ENCODE data around the gene AGAP3.

AGAP3 gene

GRCh38 chr7:151188252-151188542 lies 101.9 kb downstream of the AGAP3 start:
- no peak for ATAC-seq
- H3K4me1 Mint-ChIP-seq = peaks cover 11% of the 10 kb centered on the region
- no peak for DNase-seq (ENCODE audit: low spot score in 2 of 2)
- H3K9me3 Mint-ChIP-seq = no peaks in the 10 kb centered on the region
- no peaks in the 10 kb centered on the region for H3K36me3 Mint-ChIP-seq
- H3K4me3 Mint-ChIP-seq = no peak overlapping the region
- peak overlapping the region; percentile 36 for H3K27ac Mint-ChIP-seq

DNA sequence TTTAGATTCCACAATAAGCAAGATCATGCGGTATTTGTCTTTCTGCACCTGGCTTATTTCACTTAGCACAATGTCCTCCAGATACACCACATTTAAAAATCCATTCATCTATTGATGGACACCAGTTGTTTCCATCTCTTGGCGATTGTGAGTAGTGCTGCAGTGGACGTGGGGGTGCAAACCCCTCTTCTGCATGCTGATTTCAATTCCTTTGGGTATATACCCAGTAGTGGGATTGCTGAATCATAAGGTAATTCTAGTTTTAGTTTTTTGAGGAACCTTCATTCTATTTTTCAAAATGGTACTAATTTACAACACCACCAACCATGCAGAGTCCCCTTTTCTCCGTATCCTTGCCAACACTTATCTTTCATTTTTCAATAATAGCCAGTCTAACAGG lies 102.8 kb downstream of the AGAP3 start:
- Mint-ChIP-seq H3K4me1 (peaks cover 12% of the 10 kb centered on the region), H3K27ac (no peak overlapping the region), H3K36me3 (no peaks in the 10 kb centered on the region), H3K4me3 (no peak overlapping the region), H3K9me3 (no peaks in the 10 kb centered on the region)
- ATAC-seq (no peak), DNase-seq (ENCODE audit: low spot score in 2 of 2) (no peak)

DNA sequence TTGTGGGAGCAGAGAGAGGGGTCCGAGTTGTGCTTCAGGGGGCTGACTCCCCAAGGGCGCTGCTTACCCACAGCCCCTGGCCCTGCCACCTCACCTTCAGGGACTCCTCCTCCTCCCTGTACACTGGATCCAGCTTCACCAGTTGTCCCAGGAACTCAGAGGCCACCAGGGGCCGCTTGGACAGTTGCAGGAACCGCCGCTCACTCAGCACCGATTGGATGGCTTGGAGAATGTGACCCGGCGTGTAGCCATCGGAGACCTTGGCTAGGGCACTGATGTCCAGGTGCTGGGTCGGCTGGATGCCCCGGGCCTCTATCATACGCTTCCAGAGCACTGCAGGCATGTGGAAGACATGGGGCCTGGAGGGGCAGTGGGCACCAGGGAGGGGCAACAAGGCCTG lies 105.3 kb downstream of the AGAP3 start:
- peaks cover 23% of the 10 kb centered on the region for H3K4me1 Mint-ChIP-seq
- no peaks in the 10 kb centered on the region for H3K9me3 Mint-ChIP-seq
- H3K36me3 Mint-ChIP-seq = no peaks in the 10 kb centered on the region
- no peak for ATAC-seq
- no peak overlapping the region for H3K4me3 Mint-ChIP-seq
- DNase-seq (ENCODE audit: low spot score in 2 of 2) = no peak
- H3K27ac Mint-ChIP-seq = no peak overlapping the region

DNA sequence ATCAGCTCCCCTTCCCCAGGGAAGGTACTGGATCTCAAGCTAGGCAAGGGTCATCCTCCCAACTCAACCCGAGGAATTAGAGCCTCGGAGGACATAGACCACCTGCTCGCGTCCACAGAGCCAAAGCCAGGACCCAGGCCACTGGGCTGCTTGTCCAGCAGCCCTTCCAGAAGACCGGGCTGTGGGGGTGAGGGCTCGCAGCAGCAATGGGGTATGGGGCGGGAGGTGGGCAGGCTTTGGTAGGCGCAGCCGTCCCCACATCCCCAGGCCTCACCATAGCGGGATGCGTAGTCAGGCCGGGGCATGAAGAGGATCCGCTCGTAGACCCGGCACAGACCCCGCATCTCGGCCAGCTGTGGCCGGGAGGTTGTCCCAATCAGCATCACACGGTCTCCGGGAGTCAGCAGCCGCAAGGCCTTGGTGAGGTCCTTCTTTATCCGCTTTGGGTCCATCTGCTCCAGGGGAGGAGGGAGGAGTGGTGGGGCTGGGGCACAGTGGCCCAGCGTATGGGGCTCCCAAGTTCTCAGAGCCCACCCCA lies 105.8 kb downstream of the AGAP3 start:
- ATAC-seq (no peak), DNase-seq (ENCODE audit: low spot score in 2 of 2) (no peak)
- peaks cover 23% of the 10 kb centered on the region for H3K4me1 Mint-ChIP-seq

GRCh38 chr7:151193203-151193978 lies 107.1 kb downstream of the AGAP3 start:
- Mint-ChIP-seq H3K36me3 (no peaks in the 10 kb centered on the region), H3K4me1 (peaks cover 18% of the 10 kb centered on the region), H3K27ac (no peak overlapping the region), H3K4me3 (no peak overlapping the region), H3K9me3 (no peaks in the 10 kb centered on the region)
- ATAC-seq (no peak), DNase-seq (ENCODE audit: low spot score in 2 of 2) (no peak)

More for the DNA sequence above, 105.8 kb downstream of the AGAP3 start:
- no peak overlapping the region for H3K4me3 Mint-ChIP-seq
- no peaks in the 10 kb centered on the region for H3K36me3 Mint-ChIP-seq
- no peaks in the 10 kb centered on the region for H3K9me3 Mint-ChIP-seq
- H3K27ac Mint-ChIP-seq = no peak overlapping the region
